CD4-positive, alpha-beta T cell treated with Interleukin-2 at 100 ng/mL for 4 hours (primary cell): Measurements from ENCODE around the gene LCMT2.
"Not testable (repeated sequence)": the region's sequence is repeated elsewhere in the genome, so short reads cannot be mapped to it uniquely, and the experiment has no call there.

Source experiments
- DNase-seq: peaks from one replicate; pipeline ENCODE4 v3.0.0-alpha.2; 2020; ENCODE audit warnings: low spot score

The LCMT2 gene

DNA sequence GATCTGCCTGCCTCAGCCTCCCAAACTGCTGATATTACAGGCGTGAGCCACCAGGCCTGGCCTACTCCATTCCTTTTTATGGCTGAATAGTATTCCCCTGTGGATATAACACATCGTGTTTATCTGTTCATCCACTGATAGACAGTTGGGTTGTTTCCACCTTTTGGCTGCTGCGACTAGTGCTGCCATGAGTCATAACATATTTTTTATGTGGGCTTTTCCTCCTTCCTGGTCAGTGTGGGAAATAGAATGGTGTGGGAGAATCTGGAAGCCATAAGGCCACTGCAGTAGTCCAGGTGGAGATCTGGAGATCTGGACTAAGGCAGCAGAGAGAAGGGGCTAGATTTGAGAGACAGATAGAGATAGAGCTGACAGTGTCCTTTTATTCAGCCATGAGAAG is 16.2 kb downstream of the LCMT2 start:
- DNase-seq = no peak

GRCh38 chr15:43312378-43312777 is 18.0 kb downstream of the LCMT2 start:
- no peak for DNase-seq

GRCh38 chr15:43302205-43302817 is 28.1 kb downstream of the LCMT2 start, which contains the start of gene TGM7:
TGM7 (minus strand) TSS chr15:43302255.
- DNase-seq = no peak

- no peak for DNase-seq
Measured at GRCh38 chr15:43299884-43300283, 30.5 kb downstream of the LCMT2 start.

DNA sequence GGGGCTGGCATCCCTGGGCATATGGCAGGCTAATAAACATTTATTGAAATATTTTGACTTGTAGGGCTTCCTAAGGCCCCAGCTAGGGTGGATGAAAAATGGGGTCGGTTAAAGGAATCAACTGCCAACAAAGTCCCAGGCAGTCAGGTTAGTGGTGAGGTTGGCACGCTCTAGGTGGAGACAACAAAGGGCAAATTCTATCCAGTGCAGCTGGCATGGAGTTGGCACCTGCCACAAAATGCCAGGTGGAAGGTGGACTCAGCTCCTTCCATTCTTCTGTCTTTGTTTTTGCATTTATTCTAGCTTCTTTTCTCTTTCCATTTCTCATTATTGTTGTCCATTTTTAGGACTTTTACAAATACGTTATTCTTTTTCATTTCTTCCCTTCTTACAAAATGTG is 31.0 kb downstream of the LCMT2 start:
- no peak for DNase-seq

- no peak for DNase-seq
Measured at GRCh38 chr15:43294091-43294706, 36.2 kb downstream of the LCMT2 start.

DNA sequence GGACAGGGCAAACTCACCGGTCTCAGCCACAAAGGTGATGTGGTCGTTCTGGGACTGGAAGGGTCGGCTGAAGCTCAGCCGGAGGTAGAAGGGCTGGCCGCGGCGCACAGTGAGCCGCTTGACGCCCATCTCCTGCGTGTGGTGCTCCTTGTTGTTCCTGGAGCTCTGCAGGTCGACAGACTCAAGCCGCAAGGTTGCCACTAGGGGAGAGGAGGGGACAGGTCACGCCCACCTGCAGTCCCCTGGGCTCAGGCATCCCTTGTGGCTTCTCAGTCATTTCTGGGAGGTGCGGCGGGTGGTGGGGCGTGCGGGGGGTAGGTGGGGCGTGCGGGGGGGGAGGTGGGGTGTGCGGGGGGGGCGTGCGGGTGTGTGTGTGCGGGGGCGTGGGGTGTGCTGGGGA is 36.9 kb downstream of the LCMT2 start:
- DNase-seq = no peak

GRCh38 chr15:43292375-43293078 is 37.8 kb downstream of the LCMT2 start:
- DNase-seq = no peak

DNA sequence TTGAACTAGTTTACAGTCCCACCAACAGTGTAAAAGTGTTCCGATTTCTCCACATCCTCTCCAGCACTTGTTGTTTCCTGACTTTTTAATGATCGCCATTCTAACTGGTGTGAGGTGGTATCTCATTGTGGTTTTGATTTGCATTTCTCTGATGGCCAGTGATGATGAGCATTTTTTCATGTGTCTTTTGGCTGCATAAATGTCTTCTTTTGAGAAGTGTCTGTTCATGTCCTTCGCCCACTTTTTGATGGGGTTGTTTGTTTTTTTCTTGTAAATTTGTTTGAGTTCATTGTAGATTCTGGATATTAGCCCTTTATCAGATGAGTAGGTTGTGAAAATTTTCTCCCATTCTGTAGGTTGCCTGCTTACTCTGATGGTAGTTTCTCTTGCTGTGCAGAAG is 40.7 kb downstream of the LCMT2 start:
- not testable (repeated sequence) for DNase-seq

DNA sequence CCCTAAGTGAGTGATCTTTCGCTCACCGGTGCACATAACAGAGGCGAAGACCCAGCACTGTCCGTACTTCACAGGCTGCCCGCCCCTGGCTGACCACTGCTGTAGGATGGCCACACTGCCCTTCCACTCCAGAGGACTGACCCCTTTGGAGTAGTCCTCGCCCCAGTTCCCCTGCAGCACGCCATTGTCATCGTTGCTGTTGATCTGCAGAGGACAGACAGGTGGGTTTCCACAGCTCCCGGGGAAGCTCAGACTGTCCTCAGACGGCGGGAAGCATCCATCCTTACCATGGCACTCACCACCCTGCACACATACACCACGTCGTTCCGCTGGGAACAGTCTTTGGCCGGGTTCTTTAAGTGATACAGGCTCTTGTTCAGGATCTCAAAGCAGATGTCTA is 43.1 kb downstream of the LCMT2 start:
- DNase-seq = no peak

DNA sequence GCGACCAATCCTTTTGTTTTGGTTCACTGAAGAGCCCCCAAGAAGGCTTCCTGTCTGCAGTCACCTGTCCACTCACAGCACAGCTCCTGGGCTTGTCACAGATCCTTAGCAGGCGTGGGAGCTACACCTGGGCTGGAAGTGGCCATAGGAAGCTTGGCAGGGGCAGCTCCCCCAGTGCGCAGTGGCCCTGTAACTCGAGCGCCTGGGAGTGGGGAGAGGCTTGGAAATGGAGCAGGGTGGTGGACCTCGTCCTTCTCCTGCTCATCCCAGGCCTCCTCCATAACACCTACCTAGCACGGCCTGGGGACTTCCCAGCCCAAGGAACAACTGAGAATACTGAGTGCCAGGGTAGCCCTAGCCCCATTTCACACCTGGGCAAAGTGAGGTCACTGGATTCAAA is 44.3 kb downstream of the LCMT2 start:
- no peak for DNase-seq

- peak; percentile 73 for DNase-seq
Measured at GRCh38 chr15:43285609-43286037, 44.8 kb downstream of the LCMT2 start.

DNA sequence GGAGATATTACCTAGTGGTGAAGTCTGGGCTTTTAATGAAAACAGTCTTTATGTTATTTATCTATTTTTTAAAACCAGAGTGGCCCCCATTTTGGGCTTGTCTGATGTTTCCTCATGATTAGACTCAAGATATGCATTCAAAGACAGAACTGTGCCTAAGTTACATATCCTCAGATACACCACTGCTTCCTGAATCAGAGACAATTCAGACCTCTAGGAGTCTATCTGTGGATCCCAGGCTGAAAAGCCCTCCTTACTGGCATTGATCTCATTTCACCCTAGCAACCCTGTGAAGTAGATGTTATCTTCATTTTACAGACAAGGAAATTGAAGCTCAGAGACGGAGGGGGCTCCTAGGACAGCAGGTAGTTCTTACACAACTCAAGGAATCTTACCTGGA is 46.8 kb downstream of the LCMT2 start:
- no peak for DNase-seq

GRCh38 chr15:43281926-43282602 is 48.3 kb downstream of the LCMT2 start:
- DNase-seq = no peak

- DNase-seq = no peak
Measured at GRCh38 chr15:43280996-43281395, 49.4 kb downstream of the LCMT2 start.

DNA sequence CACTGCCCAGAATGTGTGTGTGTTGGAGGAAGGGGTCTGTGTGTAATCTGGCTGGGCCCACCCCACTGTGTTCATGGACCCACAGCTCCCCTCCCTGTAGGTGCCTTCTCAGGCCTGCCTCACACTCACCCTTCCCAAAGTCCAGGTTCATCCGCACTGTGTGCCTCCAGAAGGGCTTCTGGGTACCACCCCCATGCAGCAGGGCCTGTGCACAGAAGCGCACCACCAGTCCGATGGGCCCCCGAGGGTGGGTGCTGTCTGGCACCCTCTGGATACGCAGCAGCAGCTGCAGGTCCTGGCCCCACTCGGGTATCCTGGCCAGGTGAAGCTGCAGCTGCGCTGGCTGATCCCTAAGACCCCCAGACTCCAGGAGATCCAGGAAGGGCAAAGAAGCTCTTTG is 50.9 kb downstream of the LCMT2 start:
- DNase-seq = no peak

GRCh38 chr15:43278869-43279268 is 51.5 kb downstream of the LCMT2 start:
- no peak for DNase-seq

DNA sequence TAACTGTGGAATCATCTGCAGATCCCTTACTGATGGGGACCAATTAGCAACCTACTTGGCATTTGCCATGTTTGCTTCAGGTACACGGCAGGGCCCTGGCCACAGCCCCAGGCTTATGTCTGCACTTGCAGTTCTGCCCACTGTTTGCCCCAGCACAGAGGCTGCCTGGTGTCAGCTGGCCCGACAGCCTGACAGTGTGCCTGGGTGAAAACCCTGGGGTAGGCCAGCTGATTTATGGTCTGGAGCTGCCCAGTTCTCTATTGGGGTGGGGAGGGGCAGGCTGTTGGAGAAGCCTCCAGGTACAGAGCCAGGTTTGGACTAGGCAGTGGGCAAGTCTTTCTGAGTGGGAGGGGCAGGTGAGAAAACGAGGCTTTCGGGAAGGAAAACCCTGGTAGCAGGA is 52.5 kb downstream of the LCMT2 start:
- DNase-seq = no peak

DNA sequence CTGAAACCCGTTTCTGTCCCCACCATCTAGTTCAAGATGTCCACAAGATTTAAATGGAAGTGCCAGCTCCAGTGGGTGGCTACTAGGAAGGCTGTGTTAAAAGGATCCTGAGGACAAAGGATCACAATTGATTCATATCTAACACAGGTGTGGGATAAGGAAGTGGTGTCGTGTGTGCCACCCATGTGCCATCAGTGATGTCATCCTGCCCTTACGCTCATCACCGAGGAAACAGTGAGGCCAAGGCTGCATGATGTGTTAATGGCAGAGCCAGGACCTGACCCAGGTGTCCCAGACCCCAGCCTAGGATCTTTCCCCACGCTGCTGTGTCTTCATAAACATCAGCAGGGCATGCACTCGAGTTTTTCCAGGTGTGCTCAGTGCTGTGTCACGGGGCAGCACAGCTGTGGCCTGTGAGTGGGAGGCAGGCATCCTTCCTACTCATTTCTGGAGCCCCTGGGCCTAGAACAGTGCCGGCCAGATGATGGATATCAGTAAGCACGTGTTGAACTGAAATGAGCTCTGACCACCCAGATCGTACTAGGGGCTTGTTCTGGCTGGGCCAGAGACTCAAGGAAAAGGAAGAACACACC is 53.0 kb downstream of the LCMT2 start:
- DNase-seq = no peak

- DNase-seq = no peak
Measured at GRCh38 chr15:43276563-43277200, 53.7 kb downstream of the LCMT2 start.

DNA sequence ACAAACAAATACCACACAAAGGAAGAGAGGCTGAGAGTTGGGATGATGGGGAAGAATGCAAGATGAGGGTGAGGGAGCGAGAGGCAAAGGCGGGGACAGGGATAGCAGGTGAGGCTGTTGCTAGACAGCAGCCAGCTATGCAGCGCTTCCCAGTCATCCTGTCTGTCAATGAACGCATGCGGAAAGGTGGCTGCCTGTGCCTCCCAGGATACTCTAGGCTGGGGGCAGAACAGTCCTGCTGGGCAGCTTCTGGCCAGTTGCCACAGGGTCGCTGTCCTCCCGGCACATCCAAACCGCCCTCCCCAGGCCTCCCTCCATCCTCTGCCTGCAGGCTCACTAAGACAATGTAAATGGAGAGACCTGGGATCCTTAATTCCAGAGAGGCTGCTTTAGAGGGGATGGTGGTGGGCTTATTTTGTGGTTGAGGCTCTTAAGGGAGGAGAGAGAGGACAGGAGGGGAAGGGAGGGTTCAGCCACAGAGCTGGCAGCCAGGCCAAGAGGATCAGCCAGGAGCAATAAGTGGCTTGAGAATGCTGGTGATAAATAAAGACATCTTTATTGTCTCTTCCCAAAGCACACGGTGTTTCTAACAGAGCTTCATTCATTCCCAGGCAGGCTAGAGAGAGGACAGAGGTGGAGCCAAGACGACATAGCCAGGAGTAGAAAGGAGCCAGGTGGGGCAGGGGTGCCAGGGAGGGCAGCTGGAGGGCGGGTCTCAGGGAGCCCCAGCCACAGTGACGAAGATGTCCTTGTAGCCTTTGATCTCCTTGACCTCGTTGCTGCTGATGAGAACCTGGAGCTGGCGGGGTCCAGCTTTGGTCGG is 54.4 kb downstream of the LCMT2 start:
- DNase-seq = no peak
